Endothelial cell of umbilical vein (primary cell): ENCODE data around the gene CNTFR. TPM values are rescaled to one million over a fixed set of nuclear protein-coding genes. Genes with fewer than 3 reads are reported as not detected.

Experiments used
- BruUV-seq: library from RNA; stranded (reverse); fragments of 400-500 nt; replicated peaks from 2 replicates; lab custom pipeline; 2021; lab: Mats Ljungman, UMichigan
- CTCF ChIA-PET: fragments of 300-600, 350-600 bp; sonication (Branson Sonifier 250); formaldehyde crosslinking; loops from one replicate; lab custom pipeline; 2021; ENCODE audit warnings: antibody characterized with exemption, inconsistent platforms; lab: Charles Lee
- POLR2A ChIA-PET: fragments of 300-600, 350-600 bp; sonication (Branson Sonifier 250); formaldehyde crosslinking; loops from one replicate; lab custom pipeline; 2021; ENCODE audit warnings: antibody characterized with exemption, inconsistent platforms; lab: Charles Lee
- DNase-seq: peaks from one replicate; pipeline ENCODE4 v3.0.0-alpha.2; 2011; ENCODE audit warnings: low read depth, low spot score
- FAIRE-seq: peaks from 2 replicates; lab custom pipeline; 2011; peaks lifted over from hg19 to GRCh38; lab: Jason Lieb, UNC
- H2AFZ ChIP-seq: 2 replicates; pipeline ENCODE4 v1.6.0; 2012; ENCODE audit warnings: low read depth, low read length, control low read depth, inconsistent platforms
- H3K27ac ChIP-seq: 2 replicates; pipeline ENCODE4 v1.5.1; 2011; ENCODE audit warnings: low read depth, mild to moderate bottlenecking, control low read depth, low read length, moderate library complexity; ENCODE audit not compliant: insufficient read depth
- H3K27me3 ChIP-seq, 2 experiments: 2 replicates each; pipeline versions ENCODE4 v1.6.0 to v1.6.1; 2011; ENCODE audit warnings: low read length in 2 of 2, mixed read lengths in 1 of 2; ENCODE audit not compliant: control insufficient read depth in 2 of 2, insufficient read depth in 2 of 2
- H3K36me3 ChIP-seq, 2 experiments: 2 replicates in 1 of 2; 3 replicates in 1 of 2; pipeline ENCODE4 v1.5.1; 2011; ENCODE audit warnings: low read length in 2 of 2, mild to moderate bottlenecking in 1 of 2, moderate library complexity in 1 of 2; ENCODE audit not compliant: control insufficient read depth in 2 of 2, insufficient read depth in 2 of 2; ENCODE audit errors: extremely low read depth in 1 of 2
- H3K4me1 ChIP-seq: 3 replicates; pipeline ENCODE4 v1.5.1; 2011; ENCODE audit warnings: mild to moderate bottlenecking, low read length; ENCODE audit not compliant: control insufficient read depth, insufficient read depth; ENCODE audit errors: extremely low read depth
- H3K4me2 ChIP-seq: 2 replicates; pipeline ENCODE4 v1.6.1; 2011; ENCODE audit warnings: low read length, control low read depth, mixed read lengths; ENCODE audit not compliant: insufficient read depth
- H3K4me3 ChIP-seq, 3 experiments: fragments of 200-600 bp in 1 of 3; sonication (generic), shearing (Covaris generic) in 1 of 3; replicated peaks in 1 of 3; 2 replicates each; pipeline ENCODE4 v1.5.1; 2011 to 2016; ENCODE audit warnings: control low read depth in 3 of 3, low read length in 3 of 3, mild to moderate bottlenecking in 2 of 3, inconsistent platforms in 1 of 3, low read depth in 1 of 3, moderate library complexity in 1 of 3; ENCODE audit not compliant: insufficient read depth in 1 of 3
- H3K79me2 ChIP-seq: 2 replicates; pipeline ENCODE4 v1.6.0; 2012; ENCODE audit warnings: low read length, inconsistent platforms; ENCODE audit not compliant: control insufficient read depth, insufficient read depth
- H3K9ac ChIP-seq: replicated peaks from 2 replicates; pipeline ENCODE3; 2011; ENCODE audit warnings: low read length, control low read depth; ENCODE audit not compliant: insufficient read depth; ENCODE audit errors: extremely low read depth
- H3K9me1 ChIP-seq: replicated peaks from 3 replicates; pipeline ENCODE4 v1.6.0; 2011; ENCODE audit warnings: mild to moderate bottlenecking, low read length; ENCODE audit not compliant: control insufficient read depth, insufficient read depth; ENCODE audit errors: extremely low read depth
- H3K9me3 ChIP-seq: replicated peaks from 2 replicates; pipeline ENCODE4 v1.5.1; 2012; ENCODE audit warnings: low read length, inconsistent platforms; ENCODE audit not compliant: control insufficient read depth, insufficient read depth
- H4K20me1 ChIP-seq: replicated peaks from 2 replicates; pipeline ENCODE3; 2011; ENCODE audit warnings: mild to moderate bottlenecking, low read length; ENCODE audit not compliant: control insufficient read depth, insufficient read depth; ENCODE audit errors: extremely low read depth
- EZH2 ChIP-seq: IDR thresholded peaks from 2 replicates; pipeline ENCODE4 v1.6.1; 2012; ENCODE audit warnings: borderline replicate concordance, low read depth, mild to moderate bottlenecking, moderate library complexity, low read length, inconsistent platforms; ENCODE audit not compliant: severe bottlenecking
- FOS ChIP-seq: IDR thresholded peaks from 2 replicates; pipeline ENCODE4 v1.6.1; 2011; ENCODE audit warnings: mild to moderate bottlenecking, low read length, moderate library complexity, borderline replicate concordance; ENCODE audit not compliant: insufficient read depth
- GATA2 ChIP-seq: IDR thresholded peaks from 2 replicates; pipeline ENCODE4 v1.7.0; 2011; ENCODE audit warnings: low read depth, mild to moderate bottlenecking, moderate library complexity, mixed read lengths, low read length; ENCODE audit not compliant: insufficient read length, insufficient read depth
- JUN ChIP-seq: IDR thresholded peaks from 2 replicates; pipeline ENCODE4 v1.6.1; 2011; ENCODE audit warnings: borderline replicate concordance, low read depth; ENCODE audit not compliant: insufficient read length, insufficient read depth
- MYC ChIP-seq: IDR thresholded peaks from one replicate; pipeline ENCODE4 v1.6.1; 2011; ENCODE audit warnings: mild to moderate bottlenecking, low read depth, low read length
- POLR2A ChIP-seq: IDR thresholded peaks from 2 replicates; pipeline ENCODE4 v1.6.1; 2012; ENCODE audit warnings: low read depth, mild to moderate bottlenecking, control low read depth, low read length
- POLR2AphosphoS5 ChIP-seq: IDR thresholded peaks from 2 replicates; pipeline ENCODE4 v1.6.1; 2012; ENCODE audit warnings: low read depth, mild to moderate bottlenecking, control low read depth, low read length, moderate library complexity; ENCODE audit not compliant: insufficient read depth
- dilution Hi-C: fragments of 300-500 bp; cut with MboI; formaldehyde crosslinking; loops from one replicate; pipeline ENCODE4 v1.15.0; 2019; ENCODE audit warnings: low sequenced_read_pairs; ENCODE audit not compliant: extremely low pct_ligation_motif_present
- intact Hi-C: fragments of 100-400 bp; cut with micrococcal nuclease; formaldehyde crosslinking; loops from one replicate; pipeline ENCODE4 v1.10.0; 2022
- polyA plus RNA-seq, 4 experiments: library from polyadenylated mRNA; depleted of rRNA in 3 of 4; stranded (reverse) in 3 of 4; unstranded in 1 of 4; fragments of >200 nt; gene quantifications; 2 replicates each; pipeline versions ENCODE4 v1.2.1 to v1.2.3, GENCODE V29; 2011 to 2012; ENCODE audit warnings: missing spikeins in 1 of 4
- total RNA-seq: library from RNA; stranded (reverse); gene quantifications from 2 replicates; pipeline ENCODE4 v1.2.3, GENCODE V29; 2021
- TF ChIP-seq, protein P1 (sequence below), 2 donors: IDR thresholded peaks; 1 replicate in 1 of 2; 2 replicates in 1 of 2; pipeline ENCODE4 v1.5.1; 2011; ENCODE audit warnings: low read length in 2 of 2, mild to moderate bottlenecking in 2 of 2, moderate library complexity in 2 of 2, control low read depth in 1 of 2, inconsistent platforms in 1 of 2, low read depth in 1 of 2; ENCODE audit not compliant: insufficient read depth in 1 of 2; ENCODE audit errors: extremely low read depth in 1 of 2
- TF ChIP-seq, protein P2 (sequence below): IDR thresholded peaks from 2 replicates; pipeline ENCODE4 v1.6.1; 2011; ENCODE audit not compliant: insufficient read depth, insufficient read length

The CNTFR gene
- total and polyA plus RNA-seq, 2 donors (not counting 3 experiments of a cell fraction or from before 2014, with no cell fraction given) = not detected

DNA sequence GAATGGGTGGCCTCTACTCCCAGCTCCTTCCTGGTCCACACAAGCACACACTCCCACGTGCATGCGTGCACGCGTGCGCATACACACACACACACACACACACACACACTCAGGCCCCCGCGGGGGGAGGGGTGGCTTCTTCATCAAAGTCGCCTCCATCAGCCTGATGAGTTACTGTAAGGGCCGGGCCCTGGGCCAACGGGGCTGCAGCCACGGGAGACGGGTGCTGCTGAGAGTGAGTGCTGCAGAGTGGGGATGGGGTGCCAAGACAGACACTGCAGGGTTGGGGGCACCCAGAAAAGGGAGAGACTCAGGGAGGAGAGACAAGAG is 18.1 kb downstream of the CNTFR start:
- CTCF ChIA-PET = interaction anchor here (1.0 to 2.6 kb wide), 5 partner anchors 10 to 168 kb away, joined by 3 to 17 read pairs (median 3); no protein-coding TSS in a partner anchor
- DNase-seq = no peak
- H3K9ac ChIP-seq = no peak overlapping the region
- peaks cover 12 to 15% of the 10 kb centered on the region in 2 experiments for H3K27me3 ChIP-seq
- no peaks in the 10 kb centered on the region for H4K20me1 ChIP-seq
- no peak overlapping the region for H3K4me3 ChIP-seq
- BruUV-seq = no TSS peak
- H3K79me2 ChIP-seq = no peaks in the 10 kb centered on the region
- intact Hi-C loops = no loop called here
- TF ChIP-seq FOS (no peak), POLR2A (no peak)
- TF ChIP-seq, protein P1, sequence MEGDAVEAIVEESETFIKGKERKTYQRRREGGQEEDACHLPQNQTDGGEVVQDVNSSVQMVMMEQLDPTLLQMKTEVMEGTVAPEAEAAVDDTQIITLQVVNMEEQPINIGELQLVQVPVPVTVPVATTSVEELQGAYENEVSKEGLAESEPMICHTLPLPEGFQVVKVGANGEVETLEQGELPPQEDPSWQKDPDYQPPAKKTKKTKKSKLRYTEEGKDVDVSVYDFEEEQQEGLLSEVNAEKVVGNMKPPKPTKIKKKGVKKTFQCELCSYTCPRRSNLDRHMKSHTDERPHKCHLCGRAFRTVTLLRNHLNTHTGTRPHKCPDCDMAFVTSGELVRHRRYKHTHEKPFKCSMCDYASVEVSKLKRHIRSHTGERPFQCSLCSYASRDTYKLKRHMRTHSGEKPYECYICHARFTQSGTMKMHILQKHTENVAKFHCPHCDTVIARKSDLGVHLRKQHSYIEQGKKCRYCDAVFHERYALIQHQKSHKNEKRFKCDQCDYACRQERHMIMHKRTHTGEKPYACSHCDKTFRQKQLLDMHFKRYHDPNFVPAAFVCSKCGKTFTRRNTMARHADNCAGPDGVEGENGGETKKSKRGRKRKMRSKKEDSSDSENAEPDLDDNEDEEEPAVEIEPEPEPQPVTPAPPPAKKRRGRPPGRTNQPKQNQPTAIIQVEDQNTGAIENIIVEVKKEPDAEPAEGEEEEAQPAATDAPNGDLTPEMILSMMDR (IDR thresholded peaks at IDR 0.05; ENCODE audit: extremely low read depth in 1 of 2, insufficient read depth in 1 of 2, low read depth in 1 of 2, low read length in 2 of 2) = no peak
- no peak overlapping the region for H3K27ac ChIP-seq
- H3K36me3 ChIP-seq = no peaks in the 10 kb centered on the region
- no peaks in the 10 kb centered on the region for H3K9me3 ChIP-seq
- no peaks in the 10 kb centered on the region for H3K9me1 ChIP-seq
- FAIRE-seq = no peak
- no peak overlapping the region for H2AFZ ChIP-seq
- POLR2A ChIA-PET = no interaction called here
- H3K4me2 ChIP-seq = no peak overlapping the region
- H3K4me1 ChIP-seq = no peaks in the 10 kb centered on the region
- dilution Hi-C loops = no loop called here

DNA sequence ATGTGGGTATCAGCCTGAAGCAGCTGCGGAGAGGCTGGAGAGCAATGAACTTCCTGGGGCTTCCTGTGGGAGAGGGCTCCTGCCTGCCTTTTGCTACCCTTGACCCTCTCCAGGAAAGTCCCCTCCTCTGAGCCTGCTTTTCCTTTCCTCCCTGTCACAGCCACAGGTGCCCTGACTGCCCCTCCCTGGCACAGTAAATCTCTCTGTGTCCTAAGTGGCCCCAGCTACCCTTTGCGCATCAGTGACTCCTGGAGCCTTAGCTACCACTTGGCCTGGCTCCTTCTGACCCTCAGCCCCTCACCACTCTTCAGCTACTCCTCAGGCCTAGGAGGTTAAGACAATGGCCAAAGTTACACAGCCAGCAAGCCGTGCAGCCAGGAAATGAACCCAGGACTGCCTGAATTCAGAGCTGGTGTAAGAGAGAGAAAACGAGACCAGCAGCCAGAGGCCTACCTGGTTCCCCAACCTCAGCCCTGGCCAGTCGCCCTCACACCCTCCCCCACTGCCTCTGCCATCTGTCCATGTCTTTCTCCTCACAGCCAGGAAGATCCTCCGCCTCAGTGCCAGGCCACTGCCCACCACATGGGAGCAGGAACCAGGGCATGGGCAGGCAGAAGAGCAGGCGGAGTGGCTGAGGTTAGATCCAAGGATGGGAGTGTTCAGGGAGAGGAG is 18.6 kb downstream of the CNTFR start:
- POLR2A ChIA-PET = no interaction called here
- no peaks in the 10 kb centered on the region for H3K9me1 ChIP-seq
- dilution Hi-C loops = no loop called here
- no TSS peak for BruUV-seq
- FAIRE-seq (no peak), DNase-seq (no peak)
- H4K20me1 ChIP-seq = no peaks in the 10 kb centered on the region
- H3K27me3 ChIP-seq = peaks cover 7 to 10% of the 10 kb centered on the region in 2 experiments
- no peak overlapping the region for H3K27ac ChIP-seq
- intact Hi-C loops = no loop called here
- H3K79me2 ChIP-seq = no peaks in the 10 kb centered on the region
- H3K4me3 ChIP-seq = no peak overlapping the region
- no peak overlapping the region for H3K4me2 ChIP-seq
- H2AFZ ChIP-seq = no peak overlapping the region
- CTCF ChIA-PET = interaction anchor here (0.9 to 2.6 kb wide), 6 partner anchors 10 to 167 kb away, joined by 3 to 17 read pairs (median 3); no protein-coding TSS in a partner anchor
- H3K36me3 ChIP-seq = no peaks in the 10 kb centered on the region
- TF ChIP-seq FOS (no peak), POLR2A (no peak), JUN (no peak), MYC (no peak), EZH2 (no peak), POLR2AphosphoS5 (no peak), GATA2 (no peak)
- TF ChIP-seq, protein P1 (IDR thresholded peaks at IDR 0.05; ENCODE audit: extremely low read depth in 1 of 2, insufficient read depth in 1 of 2, low read depth in 1 of 2, low read length in 2 of 2) = no peak
- TF ChIP-seq, protein P2, sequence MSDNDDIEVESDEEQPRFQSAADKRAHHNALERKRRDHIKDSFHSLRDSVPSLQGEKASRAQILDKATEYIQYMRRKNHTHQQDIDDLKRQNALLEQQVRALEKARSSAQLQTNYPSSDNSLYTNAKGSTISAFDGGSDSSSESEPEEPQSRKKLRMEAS = no peak
- no peaks in the 10 kb centered on the region for H3K9me3 ChIP-seq
- H3K4me1 ChIP-seq = no peaks in the 10 kb centered on the region
- H3K9ac ChIP-seq = no peak overlapping the region
